Osteocyte (in vitro differentiated cells): Measurements from ENCODE around the gene TPSB2. TPM values are rescaled to one million over a fixed set of nuclear protein-coding genes. Genes with fewer than 3 reads are reported as not detected.

ENCODE experiments used
- DNase-seq: peaks from one replicate; pipeline ENCODE4 v3.0.0; 2021; ENCODE audit warnings: mixed read lengths; ENCODE audit not compliant: unreplicated experiment; ENCODE audit errors: extremely low spot score
- H3K27ac Mint-ChIP-seq: one replicate; pipeline ENCODE4 v1.8.0; 2021; ENCODE audit warnings: mild to moderate bottlenecking, mixed read lengths; ENCODE audit not compliant: unreplicated experiment
- H3K27me3 Mint-ChIP-seq: one replicate; pipeline ENCODE4 v1.8.0; 2021; ENCODE audit warnings: mixed read lengths; ENCODE audit not compliant: unreplicated experiment
- H3K36me3 Mint-ChIP-seq: one replicate; pipeline ENCODE4 v1.8.0; 2021; ENCODE audit warnings: mixed read lengths; ENCODE audit not compliant: unreplicated experiment
- H3K4me1 Mint-ChIP-seq: one replicate; pipeline ENCODE4 v1.8.0; 2021; ENCODE audit warnings: mixed read lengths; ENCODE audit not compliant: unreplicated experiment
- H3K4me3 Mint-ChIP-seq: one replicate; pipeline ENCODE4 v1.8.0; 2021; ENCODE audit warnings: mild to moderate bottlenecking, moderate library complexity, mixed read lengths; ENCODE audit not compliant: unreplicated experiment
- H3K9me3 Mint-ChIP-seq: one replicate; pipeline ENCODE4 v1.8.0; 2021; ENCODE audit warnings: mixed read lengths; ENCODE audit not compliant: unreplicated experiment
- CTCF ChIP-seq: fragments of 200-600 bp; sonication (generic); IDR thresholded peaks from 2 replicates; pipeline ENCODE4 v1.5.0; 2021; ENCODE audit warnings: antibody characterized with exemption, mild to moderate bottlenecking, moderate library complexity
- total RNA-seq: library from RNA; stranded (reverse); gene quantifications from 2 replicates; pipeline ENCODE4 v1.2.1, GENCODE V29; 2021

The TPSB2 gene
- total RNA-seq, 1 donor from 2014 or later = not detected

DNA sequence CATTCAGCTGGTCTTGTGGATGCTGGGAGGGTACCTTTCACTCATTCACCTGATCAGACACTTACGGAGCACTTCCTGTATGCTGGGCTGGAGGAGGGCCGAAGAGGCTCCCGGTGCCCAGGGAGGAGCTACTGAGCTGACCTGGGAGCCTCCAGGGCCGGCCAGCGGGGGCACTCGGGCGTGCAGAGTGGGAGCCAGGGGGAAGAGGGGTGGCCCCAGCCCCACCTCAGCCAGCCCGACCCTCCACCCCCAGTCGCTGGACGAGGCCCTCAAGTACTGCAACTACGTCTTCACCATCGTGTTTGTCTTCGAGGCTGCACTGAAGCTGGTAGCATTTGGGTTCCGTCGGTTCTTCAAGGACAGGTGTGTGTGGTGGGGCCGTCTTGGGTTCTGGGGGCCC is 15.3 kb downstream of the TPSB2 start:
- Mint-ChIP-seq H3K27me3 (no peaks in the 10 kb centered on the region), H3K9me3 (no peaks in the 10 kb centered on the region), H3K4me3 (no peak overlapping the region), H3K27ac (no peak overlapping the region), H3K4me1 (no peaks in the 10 kb centered on the region), H3K36me3 (peaks cover 1% of the 10 kb centered on the region)
- no peak for DNase-seq
- TF ChIP-seq CTCF = no peak

GRCh38 chr16:1213796-1214372 is 16.1 kb downstream of the TPSB2 start:
- no peak overlapping the region for H3K27ac Mint-ChIP-seq
- H3K36me3 Mint-ChIP-seq = peaks cover 1% of the 10 kb centered on the region
- no peak for TF ChIP-seq CTCF
- H3K27me3 Mint-ChIP-seq = no peaks in the 10 kb centered on the region
- no peak overlapping the region for H3K4me3 Mint-ChIP-seq
- no peaks in the 10 kb centered on the region for H3K9me3 Mint-ChIP-seq
- H3K4me1 Mint-ChIP-seq = no peaks in the 10 kb centered on the region
- no peak for DNase-seq

- no peak for TF ChIP-seq CTCF
- Mint-ChIP-seq H3K4me3 (no peak overlapping the region), H3K4me1 (no peaks in the 10 kb centered on the region), H3K27me3 (no peaks in the 10 kb centered on the region), H3K36me3 (peaks cover 1% of the 10 kb centered on the region), H3K9me3 (no peaks in the 10 kb centered on the region), H3K27ac (no peak overlapping the region)
- DNase-seq = no peak
Observed at GRCh38 chr16:1213231-1213630, 16.8 kb downstream of the TPSB2 start.

GRCh38 chr16:1212616-1213194 is 17.3 kb downstream of the TPSB2 start:
- Mint-ChIP-seq H3K9me3 (no peaks in the 10 kb centered on the region), H3K36me3 (no peaks in the 10 kb centered on the region), H3K4me3 (no peak overlapping the region), H3K4me1 (no peaks in the 10 kb centered on the region), H3K27ac (no peak overlapping the region), H3K27me3 (no peaks in the 10 kb centered on the region)
- TF ChIP-seq CTCF = no peak
- no peak for DNase-seq

- no peaks in the 10 kb centered on the region for H3K27me3 Mint-ChIP-seq
- no peak overlapping the region for H3K4me3 Mint-ChIP-seq
- H3K9me3 Mint-ChIP-seq = no peaks in the 10 kb centered on the region
- TF ChIP-seq CTCF = no peak
- H3K36me3 Mint-ChIP-seq = no peaks in the 10 kb centered on the region
- H3K27ac Mint-ChIP-seq = no peak overlapping the region
- no peak for DNase-seq
- no peaks in the 10 kb centered on the region for H3K4me1 Mint-ChIP-seq
Observed at GRCh38 chr16:1211451-1212268, 18.3 kb downstream of the TPSB2 start.
